Central memory CD8-positive, alpha-beta T cell (primary cell): ENCODE measurements around the gene RALA.

Experiments
- ATAC-seq: fragments of 150-1000 bp; cut with Tn5 transposase; replicated peaks from 2 replicates; pipeline ENCODE4 v1.10.0; 2022; ENCODE audit warnings: mild to moderate bottlenecking, moderate FRiP score, moderate number of reproducible peaks; ENCODE audit not compliant: poor library complexity, severe bottlenecking; ENCODE audit errors: extremely low read depth
- DNase-seq, 2 donors: peaks; one replicate each; pipeline ENCODE4 v3.0.0; 2021; ENCODE audit warnings: low spot score in 2 of 2
- H3K27ac Mint-ChIP-seq: one replicate; pipeline ENCODE4 v1.8.0; 2022; ENCODE audit warnings: low read depth, mild to moderate bottlenecking, moderate library complexity, mixed read lengths
- H3K27me3 Mint-ChIP-seq: one replicate; pipeline ENCODE4 v1.8.0; 2022; ENCODE audit warnings: mixed read lengths
- H3K36me3 Mint-ChIP-seq: one replicate; pipeline ENCODE4 v1.8.0; 2022; ENCODE audit warnings: mild to moderate bottlenecking, moderate library complexity, mixed read lengths; ENCODE audit not compliant: insufficient read depth
- H3K4me1 Mint-ChIP-seq: one replicate; pipeline ENCODE4 v1.8.0; 2022; ENCODE audit warnings: mixed read lengths
- H3K4me3 Mint-ChIP-seq: one replicate; pipeline ENCODE4 v1.8.0; 2022; ENCODE audit warnings: mild to moderate bottlenecking, moderate library complexity, mixed read lengths
- H3K9me3 Mint-ChIP-seq: one replicate; pipeline ENCODE4 v1.8.0; 2022; ENCODE audit warnings: mixed read lengths

The RALA gene

GRCh38 chr7:39602351-39602750, 21.0 kb upstream of the RALA start:
- ATAC-seq = no peak
- H3K4me1 Mint-ChIP-seq = no peaks in the 10 kb centered on the region
- no peak overlapping the region for H3K27ac Mint-ChIP-seq
- no peaks in the 10 kb centered on the region for H3K9me3 Mint-ChIP-seq
- no peak for DNase-seq
- peaks cover 7% of the 10 kb centered on the region for H3K27me3 Mint-ChIP-seq
- no peaks in the 10 kb centered on the region for H3K36me3 Mint-ChIP-seq
- no peak overlapping the region for H3K4me3 Mint-ChIP-seq

GRCh38 chr7:39603924-39604323, 19.4 kb upstream of the RALA start:
- no peak overlapping the region for H3K4me3 Mint-ChIP-seq
- no peaks in the 10 kb centered on the region for H3K36me3 Mint-ChIP-seq
- DNase-seq (no peak), ATAC-seq (no peak)
- H3K9me3 Mint-ChIP-seq = no peaks in the 10 kb centered on the region
- H3K27me3 Mint-ChIP-seq = peaks cover 22% of the 10 kb centered on the region
- no peak overlapping the region for H3K27ac Mint-ChIP-seq
- H3K4me1 Mint-ChIP-seq = no peaks in the 10 kb centered on the region

GRCh38 chr7:39605087-39605486, 18.3 kb upstream of the RALA start:
- no peak for DNase-seq
- H3K36me3 Mint-ChIP-seq = no peaks in the 10 kb centered on the region
- no peak overlapping the region for H3K27ac Mint-ChIP-seq
- peaks cover 5% of the 10 kb centered on the region for H3K4me1 Mint-ChIP-seq
- H3K4me3 Mint-ChIP-seq = no peak overlapping the region
- peaks cover 34% of the 10 kb centered on the region for H3K27me3 Mint-ChIP-seq
- H3K9me3 Mint-ChIP-seq = no peaks in the 10 kb centered on the region
- ATAC-seq = no peak

GRCh38 chr7:39606352-39606751, 17.0 kb upstream of the RALA start:
- Mint-ChIP-seq H3K4me3 (no peak overlapping the region), H3K27me3 (peaks cover 44% of the 10 kb centered on the region), H3K4me1 (peaks cover 5% of the 10 kb centered on the region), H3K27ac (no peak overlapping the region), H3K36me3 (no peaks in the 10 kb centered on the region), H3K9me3 (no peaks in the 10 kb centered on the region)
- DNase-seq = no peak
- no peak for ATAC-seq

GRCh38 chr7:39606941-39607340, 16.4 kb upstream of the RALA start:
- Mint-ChIP-seq H3K27me3 (peaks cover 44% of the 10 kb centered on the region), H3K4me3 (no peak overlapping the region), H3K4me1 (peaks cover 5% of the 10 kb centered on the region), H3K36me3 (no peaks in the 10 kb centered on the region), H3K9me3 (no peaks in the 10 kb centered on the region), H3K27ac (no peak overlapping the region)
- DNase-seq = no peak
- ATAC-seq = no peak

- Mint-ChIP-seq H3K4me3 (no peak overlapping the region), H3K27me3 (peaks cover 54% of the 10 kb centered on the region), H3K9me3 (no peaks in the 10 kb centered on the region), H3K4me1 (peaks cover 5% of the 10 kb centered on the region), H3K36me3 (no peaks in the 10 kb centered on the region), H3K27ac (no peak overlapping the region)
- ATAC-seq (no peak), DNase-seq (no peak)
Observed at GRCh38 chr7:39607865-39608264, 15.5 kb upstream of the RALA start.

GRCh38 chr7:39608278-39608677, 15.1 kb upstream of the RALA start:
- peaks cover 58% of the 10 kb centered on the region for H3K27me3 Mint-ChIP-seq
- H3K27ac Mint-ChIP-seq = no peak overlapping the region
- H3K9me3 Mint-ChIP-seq = no peaks in the 10 kb centered on the region
- DNase-seq = no peak
- peaks cover 5% of the 10 kb centered on the region for H3K4me1 Mint-ChIP-seq
- no peak overlapping the region for H3K4me3 Mint-ChIP-seq
- ATAC-seq = no peak
- H3K36me3 Mint-ChIP-seq = no peaks in the 10 kb centered on the region

GRCh38 chr7:39609113-39609934, 14.0 kb upstream of the RALA start:
- Mint-ChIP-seq H3K4me1 (peaks cover 5% of the 10 kb centered on the region), H3K4me3 (peak overlapping the region; percentile 18)
- no peak for DNase-seq

GRCh38 chr7:39609935-39610263, 13.5 kb upstream of the RALA start:
- no peak for DNase-seq
- H3K27me3 Mint-ChIP-seq = peaks cover 69% of the 10 kb centered on the region
- no peak overlapping the region for H3K27ac Mint-ChIP-seq
- H3K4me1 Mint-ChIP-seq = peaks cover 5% of the 10 kb centered on the region
- H3K4me3 Mint-ChIP-seq = no peak overlapping the region
- H3K36me3 Mint-ChIP-seq = no peaks in the 10 kb centered on the region
- H3K9me3 Mint-ChIP-seq = no peaks in the 10 kb centered on the region
- ATAC-seq = no peak

More at GRCh38 chr7:39609113-39609934, 14.0 kb upstream of the RALA start:
- H3K9me3 Mint-ChIP-seq = no peaks in the 10 kb centered on the region
- H3K27ac Mint-ChIP-seq = no peak overlapping the region
- ATAC-seq = no peak
- H3K27me3 Mint-ChIP-seq = peaks cover 68% of the 10 kb centered on the region
- no peaks in the 10 kb centered on the region for H3K36me3 Mint-ChIP-seq

GRCh38 chr7:39613577-39613976, 9.8 kb upstream of the RALA start:
- H3K9me3 Mint-ChIP-seq = no peaks in the 10 kb centered on the region
- H3K4me3 Mint-ChIP-seq = no peak overlapping the region
- H3K4me1 Mint-ChIP-seq = peaks cover 5% of the 10 kb centered on the region
- ATAC-seq (no peak), DNase-seq (no peak)
- no peak overlapping the region for H3K27ac Mint-ChIP-seq
- H3K36me3 Mint-ChIP-seq = no peaks in the 10 kb centered on the region
- H3K27me3 Mint-ChIP-seq = peaks cover 62% of the 10 kb centered on the region

GRCh38 chr7:39614299-39614698, 9.1 kb upstream of the RALA start:
- no peak for DNase-seq
- H3K27me3 Mint-ChIP-seq = peaks cover 54% of the 10 kb centered on the region
- no peaks in the 10 kb centered on the region for H3K9me3 Mint-ChIP-seq
- peaks cover 5% of the 10 kb centered on the region for H3K4me1 Mint-ChIP-seq
- H3K27ac Mint-ChIP-seq = no peak overlapping the region
- H3K36me3 Mint-ChIP-seq = no peaks in the 10 kb centered on the region
- no peak overlapping the region for H3K4me3 Mint-ChIP-seq
- ATAC-seq = no peak

- Mint-ChIP-seq H3K4me3 (no peak overlapping the region), H3K4me1 (no peaks in the 10 kb centered on the region), H3K27ac (no peak overlapping the region), H3K9me3 (no peaks in the 10 kb centered on the region), H3K36me3 (no peaks in the 10 kb centered on the region), H3K27me3 (peaks cover 43% of the 10 kb centered on the region)
- ATAC-seq (no peak), DNase-seq (no peak)
Observed at GRCh38 chr7:39615350-39615975, 7.9 kb upstream of the RALA start.

GRCh38 chr7:39616138-39616537, 7.2 kb upstream of the RALA start:
- peaks cover 36% of the 10 kb centered on the region for H3K27me3 Mint-ChIP-seq
- no peaks in the 10 kb centered on the region for H3K36me3 Mint-ChIP-seq
- no peaks in the 10 kb centered on the region for H3K4me1 Mint-ChIP-seq
- ATAC-seq (no peak), DNase-seq (no peak)
- no peak overlapping the region for H3K4me3 Mint-ChIP-seq
- H3K9me3 Mint-ChIP-seq = no peaks in the 10 kb centered on the region
- H3K27ac Mint-ChIP-seq = no peak overlapping the region
